Measurements from ENCODE around the gene CACNA1C.

Gene CACNA1C

GRCh38 chr12:2271961-2272360 is 219.2 kb downstream of the CACNA1C start:
- H4K20me1 ChIP-seq (ENCODE audit: insufficient read depth, low read length) = no peaks in the 10 kb centered on the region; the same call in 1 of the 2 replicates
- no peak overlapping the region for H2AFZ ChIP-seq (ENCODE audit: low read depth, low read length)
- no peaks in the 10 kb centered on the region for H3K4me1 ChIP-seq (ENCODE audit: insufficient read depth, low read length)
- TF ChIP-seq EZH2 (IDR thresholded peaks at IDR 0.05; ENCODE audit: borderline replicate concordance, low read depth, low read length, severe bottlenecking) = no peak
- no peak for TF ChIP-seq CTCF (IDR thresholded peaks at IDR 0.05; ENCODE audit: borderline replicate concordance, extremely low read depth, low read length, poor library complexity, severe bottlenecking)
- ATAC-seq (ENCODE audit: insufficient read depth, low read depth) (no peak), DNase-seq (no peak)
- no peak overlapping the region for H3K9ac ChIP-seq (ENCODE audit: low read depth, low read length)
- H3K4me2 ChIP-seq (ENCODE audit: insufficient read depth, low read length) = no peak overlapping the region
- no peaks in the 10 kb centered on the region for H3K9me3 ChIP-seq (ENCODE audit: insufficient read depth, low read length, severe bottlenecking)
- H3K4me3 ChIP-seq (ENCODE audit: low read depth in 1 of 2, low read length in 2 of 2) = no peak overlapping the region
- no peak overlapping the region for H3K27ac ChIP-seq (ENCODE audit: low read length)
- H3K36me3 ChIP-seq (ENCODE audit: insufficient read depth, low read length) = no peaks in the 10 kb centered on the region
- H3K79me2 ChIP-seq (ENCODE audit: insufficient read depth, low read length) = no peaks in the 10 kb centered on the region
- H3K27me3 ChIP-seq (ENCODE audit: insufficient read depth, low read length, poor library complexity) = no peaks in the 10 kb centered on the region

GRCh38 chr12:2273288-2273687 is 220.5 kb downstream of the CACNA1C start:
- Histone ChIP-seq H3K9ac (ENCODE audit: low read depth, low read length) (no peak overlapping the region), H3K9me3 (ENCODE audit: insufficient read depth, low read length, severe bottlenecking) (no peaks in the 10 kb centered on the region), H3K27me3 (ENCODE audit: insufficient read depth, low read length, poor library complexity) (no peaks in the 10 kb centered on the region), H4K20me1 (ENCODE audit: insufficient read depth, low read length) (no peaks in the 10 kb centered on the region; the same call in 1 of the 2 replicates), H3K4me2 (ENCODE audit: insufficient read depth, low read length) (no peak overlapping the region), H3K4me3 (ENCODE audit: low read depth in 1 of 2, low read length in 2 of 2) (no peak overlapping the region), H2AFZ (ENCODE audit: low read depth, low read length) (no peak overlapping the region), H3K79me2 (ENCODE audit: insufficient read depth, low read length) (no peaks in the 10 kb centered on the region), H3K4me1 (ENCODE audit: insufficient read depth, low read length) (no peaks in the 10 kb centered on the region), H3K36me3 (ENCODE audit: insufficient read depth, low read length) (no peaks in the 10 kb centered on the region), H3K27ac (ENCODE audit: low read length) (no peak overlapping the region)
- ATAC-seq (ENCODE audit: insufficient read depth, low read depth) (no peak), DNase-seq (no peak)
- no peak for TF ChIP-seq EZH2 (IDR thresholded peaks at IDR 0.05; ENCODE audit: borderline replicate concordance, low read depth, low read length, severe bottlenecking)
- TF ChIP-seq CTCF (IDR thresholded peaks at IDR 0.05; ENCODE audit: borderline replicate concordance, extremely low read depth, low read length, poor library complexity, severe bottlenecking) = no peak

GRCh38 chr12:2273751-2274150 is 221.0 kb downstream of the CACNA1C start:
- TF ChIP-seq EZH2 (IDR thresholded peaks at IDR 0.05; ENCODE audit: borderline replicate concordance, low read depth, low read length, severe bottlenecking) (no peak), CTCF (IDR thresholded peaks at IDR 0.05; ENCODE audit: borderline replicate concordance, extremely low read depth, low read length, poor library complexity, severe bottlenecking) (no peak)
- DNase-seq (no peak), ATAC-seq (ENCODE audit: insufficient read depth, low read depth) (no peak)
- H3K9me3 ChIP-seq (ENCODE audit: insufficient read depth, low read length, severe bottlenecking) = no peaks in the 10 kb centered on the region
- H3K27me3 ChIP-seq (ENCODE audit: insufficient read depth, low read length, poor library complexity) = no peaks in the 10 kb centered on the region
- no peak overlapping the region for H2AFZ ChIP-seq (ENCODE audit: low read depth, low read length)
- H3K4me2 ChIP-seq (ENCODE audit: insufficient read depth, low read length) = no peak overlapping the region
- no peaks in the 10 kb centered on the region for H3K4me1 ChIP-seq (ENCODE audit: insufficient read depth, low read length)
- no peak overlapping the region for H3K27ac ChIP-seq (ENCODE audit: low read length)
- no peak overlapping the region for H3K4me3 ChIP-seq (ENCODE audit: low read depth in 1 of 2, low read length in 2 of 2)
- H4K20me1 ChIP-seq (ENCODE audit: insufficient read depth, low read length) = no peaks in the 10 kb centered on the region; the same call in 1 of the 2 replicates
- H3K79me2 ChIP-seq (ENCODE audit: insufficient read depth, low read length) = no peaks in the 10 kb centered on the region
- no peak overlapping the region for H3K9ac ChIP-seq (ENCODE audit: low read depth, low read length)
- H3K36me3 ChIP-seq (ENCODE audit: insufficient read depth, low read length) = no peaks in the 10 kb centered on the region

GRCh38 chr12:2274733-2275132 is 221.9 kb downstream of the CACNA1C start:
- no peaks in the 10 kb centered on the region for H3K27me3 ChIP-seq (ENCODE audit: insufficient read depth, low read length, poor library complexity)
- H3K9ac ChIP-seq (ENCODE audit: low read depth, low read length) = no peak overlapping the region
- TF ChIP-seq CTCF (IDR thresholded peaks at IDR 0.05; ENCODE audit: borderline replicate concordance, extremely low read depth, low read length, poor library complexity, severe bottlenecking) (no peak), EZH2 (IDR thresholded peaks at IDR 0.05; ENCODE audit: borderline replicate concordance, low read depth, low read length, severe bottlenecking) (no peak)
- DNase-seq (no peak), ATAC-seq (ENCODE audit: insufficient read depth, low read depth) (no peak)
- no peaks in the 10 kb centered on the region; the same call in 1 of the 2 replicates for H4K20me1 ChIP-seq (ENCODE audit: insufficient read depth, low read length)
- no peaks in the 10 kb centered on the region for H3K36me3 ChIP-seq (ENCODE audit: insufficient read depth, low read length)
- H3K4me3 ChIP-seq (ENCODE audit: low read depth in 1 of 2, low read length in 2 of 2) = no peak overlapping the region
- no peaks in the 10 kb centered on the region for H3K9me3 ChIP-seq (ENCODE audit: insufficient read depth, low read length, severe bottlenecking)
- no peaks in the 10 kb centered on the region for H3K4me1 ChIP-seq (ENCODE audit: insufficient read depth, low read length)
- no peak overlapping the region for H2AFZ ChIP-seq (ENCODE audit: low read depth, low read length)
- no peaks in the 10 kb centered on the region for H3K79me2 ChIP-seq (ENCODE audit: insufficient read depth, low read length)
- H3K4me2 ChIP-seq (ENCODE audit: insufficient read depth, low read length) = no peak overlapping the region
- H3K27ac ChIP-seq (ENCODE audit: low read length) = no peak overlapping the region

Data from DND-41 (cell line).